Neural progenitor cell (in vitro differentiated cells): ENCODE data around the gene GADL1.

Source experiments
- CTCF ChIP-seq: fragments of 200-600 bp; sonication (generic); IDR thresholded peaks from 2 replicates; pipeline ENCODE4 v1.5.1; 2017; ENCODE audit warnings: antibody characterized with exemption, mild to moderate bottlenecking
- EZH2phosphoT487 ChIP-seq: fragments of 200-600 bp; sonication (generic); IDR thresholded peaks from 2 replicates; pipeline ENCODE4 v1.6.1; 2017; ENCODE audit warnings: antibody characterized with exemption

DNA sequence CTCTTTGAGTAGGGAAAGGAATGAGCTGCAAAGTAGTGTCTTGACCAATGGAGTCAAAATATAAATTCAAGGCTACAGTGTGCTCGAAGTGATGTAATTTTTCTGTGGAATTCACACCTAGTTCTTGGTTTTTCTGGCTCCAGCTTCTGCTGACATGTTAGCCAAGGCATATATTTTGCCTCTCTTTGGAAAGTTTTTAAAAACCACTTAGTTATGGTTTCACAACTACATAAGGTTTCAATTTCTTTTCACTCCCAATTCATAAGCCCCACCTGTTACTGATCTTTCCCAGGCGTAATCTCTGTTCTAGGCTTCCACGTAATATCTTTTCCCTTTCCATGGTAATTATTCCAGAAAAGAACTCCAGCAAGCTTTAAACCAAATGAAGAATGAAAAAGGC lies 46.9 kb downstream of the GADL1 start:
- TF ChIP-seq CTCF (no peak), EZH2phosphoT487 (no peak)
